DMS114 treated with DMSO at 0.1 percent for 48 hours (cell line): Measurements from ENCODE around the gene MYH3.

ENCODE experiments used
- DNase-seq: peaks from one replicate; lab custom pipeline; 2025; ENCODE audit not compliant: unreplicated experiment; lab: John Stamatoyannopoulos, UW

Gene MYH3

GRCh38 chr17:10649602-10650001 is 7.5 kb downstream of the MYH3 start:
- DNase-seq, result no peak

GRCh38 chr17:10648956-10649355 is 8.2 kb downstream of the MYH3 start:
- no peak for DNase-seq

GRCh38 chr17:10648381-10648780 is 8.7 kb downstream of the MYH3 start:
- DNase-seq, result no peak

GRCh38 chr17:10646392-10646990 is 10.6 kb downstream of the MYH3 start:
- DNase-seq, result peak; percentile 50

GRCh38 chr17:10640475-10640874 is 16.6 kb downstream of the MYH3 start:
- DNase-seq, result no peak

GRCh38 chr17:10638151-10638550 is 19.0 kb downstream of the MYH3 start:
- no peak for DNase-seq

- DNase-seq, result no peak
These were observed 21.8 kb downstream of the MYH3 start for GRCh38 chr17:10635290-10635689.

GRCh38 chr17:10633738-10634379 is 23.2 kb downstream of the MYH3 start:
- DNase-seq, result no peak

- no peak for DNase-seq
These were observed 25.4 kb downstream of the MYH3 start for GRCh38 chr17:10631701-10632100.

- DNase-seq, result peak; percentile 21
These were observed 25.9 kb downstream of the MYH3 start for GRCh38 chr17:10631048-10631700.

- DNase-seq, result no peak
These were observed 27.4 kb downstream of the MYH3 start for GRCh38 chr17:10629706-10630105.

- no peak for DNase-seq
These were observed 28.4 kb downstream of the MYH3 start for GRCh38 chr17:10628756-10629155.

GRCh38 chr17:10626390-10626789 is 30.7 kb downstream of the MYH3 start:
- DNase-seq, result no peak

GRCh38 chr17:10624969-10625368 is 32.1 kb downstream of the MYH3 start:
- no peak for DNase-seq

- DNase-seq, result no peak
These were observed 33.3 kb downstream of the MYH3 start for GRCh38 chr17:10623737-10624338.

- no peak for DNase-seq
These were observed 34.3 kb downstream of the MYH3 start for GRCh38 chr17:10622617-10623485.

GRCh38 chr17:10621397-10621796 is 35.7 kb downstream of the MYH3 start:
- DNase-seq, result no peak

GRCh38 chr17:10620823-10621222 is 36.3 kb downstream of the MYH3 start:
- no peak for DNase-seq

- peak; percentile 75 for DNase-seq
These were observed 38.9 kb downstream of the MYH3 start for GRCh38 chr17:10618202-10618635.

GRCh38 chr17:10617120-10617505 is 40.0 kb downstream of the MYH3 start:
- no peak for DNase-seq

- DNase-seq, result peak; percentile 64
These were observed 40.5 kb downstream of the MYH3 start for GRCh38 chr17:10616502-10617119.
